Thoracic aorta (tissue), 2 donors: ENCODE results near the gene SMCO3. TPM values are rescaled to one million over a fixed set of nuclear protein-coding genes. Genes with fewer than 3 reads are reported as not detected.
A peak's percentile ranks its signal among the peaks of the same experiment; 100 is the strongest.

Experiments used
- ATAC-seq: fragments of 150-250 bp; one replicate; pipeline ENCODE4 v1.8.0; 2017; ENCODE audit warnings: low read depth; ENCODE audit not compliant: insufficient number of reproducible peaks, low FRiP score
- DNase-seq: peaks from one replicate; pipeline ENCODE4 v3.0.0-alpha.2; 2020; ENCODE audit warnings: low spot score
- H3K27ac ChIP-seq, 2 donors: fragments of 200-600 bp; sonication (generic); 1 replicate in 1 of 2; 2 replicates in 1 of 2; pipeline ENCODE4 v1.5.1; 2016; ENCODE audit warnings: mild to moderate bottlenecking in 2 of 2, moderate library complexity in 2 of 2
- H3K27me3 ChIP-seq: fragments of 200-600 bp; sonication (generic); replicated peaks from 2 replicates; pipeline ENCODE4 v1.6.0; 2016; ENCODE audit warnings: mild to moderate bottlenecking; ENCODE audit not compliant: insufficient read depth
- H3K36me3 ChIP-seq: fragments of 200-600 bp; sonication (generic); one replicate; pipeline ENCODE4 v1.5.1; 2016
- H3K4me1 ChIP-seq, 2 donors: fragments of 200-600 bp; sonication (generic); 1 replicate in 1 of 2; 2 replicates in 1 of 2; pipeline versions ENCODE4 v1.5.1 to v1.6.0; 2016; ENCODE audit warnings: low read depth in 2 of 2, mild to moderate bottlenecking in 1 of 2; ENCODE audit not compliant: control insufficient read depth in 1 of 2
- H3K4me3 ChIP-seq: fragments of 200-600 bp; sonication (generic); 2 replicates; pipeline ENCODE4 v1.5.1; 2016; ENCODE audit warnings: mild to moderate bottlenecking
- H3K9me3 ChIP-seq: fragments of 200-600 bp; sonication (generic); 2 replicates; pipeline ENCODE4 v1.5.1; 2016
- CTCF ChIP-seq: fragments of 200-600 bp; sonication (generic); IDR thresholded peaks from one replicate; pipeline ENCODE4 v1.5.1; 2019; ENCODE audit warnings: antibody characterized with exemption
- total RNA-seq, 2 donors: library from RNA; depleted of rRNA; stranded (reverse); fragments of >200 nt; gene quantifications; one replicate each; pipeline versions ENCODE4 v1.1.0 to v1.2.3, GENCODE V29; 2016

Gene SMCO3
- total RNA-seq, 2 donors from 2014 or later: 0.27 to 0.49 TPM

DNA sequence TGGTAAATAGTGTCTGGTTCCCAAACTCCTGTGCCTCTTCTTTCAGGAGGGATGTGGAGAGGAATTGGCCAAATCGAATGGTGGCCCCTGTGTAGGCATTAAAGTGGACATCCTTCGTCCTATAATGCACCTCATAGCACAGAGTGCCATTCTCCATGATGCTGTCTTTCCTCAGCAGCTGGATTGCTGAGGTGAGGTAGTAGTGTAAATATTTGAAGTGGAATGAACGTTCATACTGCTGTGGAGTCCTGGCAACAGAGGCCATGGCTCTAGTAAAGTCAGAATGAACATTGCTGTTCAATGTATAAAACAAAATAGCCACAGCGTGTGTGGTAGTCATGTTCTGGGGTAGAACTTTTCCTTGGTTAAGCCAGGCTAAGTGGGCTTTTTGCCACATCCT is 26.6 kb upstream of the SMCO3 start:
- H3K36me3 ChIP-seq: no peaks in the 10 kb centered on the region
- ATAC-seq (no peak), DNase-seq (no peak)
- TF ChIP-seq CTCF: no peak
- no peaks in the 10 kb centered on the region for H3K27me3 ChIP-seq
- H3K4me3 ChIP-seq: no peak overlapping the region
- no peaks in the 10 kb centered on the region for H3K9me3 ChIP-seq
- peak overlapping the region; percentile 78 to 80 for H3K27ac ChIP-seq
- H3K4me1 ChIP-seq: peaks cover 23 to 44% of the 10 kb centered on the region in 2 donors

DNA sequence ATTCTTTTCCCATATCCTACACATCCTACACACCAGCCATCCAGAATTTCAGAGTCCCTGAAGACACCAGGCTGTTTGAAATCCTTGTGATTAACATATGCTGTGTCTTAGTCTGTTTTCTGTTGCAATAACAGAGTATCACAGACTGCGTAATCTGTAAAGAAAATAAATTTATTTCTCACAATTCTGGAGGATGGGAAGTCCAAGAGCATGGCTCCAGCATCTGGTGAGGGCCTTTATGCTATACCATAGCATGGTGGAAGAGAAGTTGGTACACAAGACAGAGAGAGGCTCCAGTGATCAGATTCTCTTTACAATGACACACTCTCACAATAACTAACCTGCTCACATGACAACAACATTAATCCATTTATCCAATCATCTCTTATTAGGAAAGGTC is 25.3 kb upstream of the SMCO3 start:
- H3K27ac ChIP-seq: no peak overlapping the region
- no peak overlapping the region for H3K4me3 ChIP-seq
- no peaks in the 10 kb centered on the region for H3K36me3 ChIP-seq
- DNase-seq (no peak), ATAC-seq (no peak)
- peaks cover 23 to 41% of the 10 kb centered on the region in 2 donors for H3K4me1 ChIP-seq
- H3K9me3 ChIP-seq: no peaks in the 10 kb centered on the region
- H3K27me3 ChIP-seq: no peaks in the 10 kb centered on the region
- no peak for TF ChIP-seq CTCF

DNA sequence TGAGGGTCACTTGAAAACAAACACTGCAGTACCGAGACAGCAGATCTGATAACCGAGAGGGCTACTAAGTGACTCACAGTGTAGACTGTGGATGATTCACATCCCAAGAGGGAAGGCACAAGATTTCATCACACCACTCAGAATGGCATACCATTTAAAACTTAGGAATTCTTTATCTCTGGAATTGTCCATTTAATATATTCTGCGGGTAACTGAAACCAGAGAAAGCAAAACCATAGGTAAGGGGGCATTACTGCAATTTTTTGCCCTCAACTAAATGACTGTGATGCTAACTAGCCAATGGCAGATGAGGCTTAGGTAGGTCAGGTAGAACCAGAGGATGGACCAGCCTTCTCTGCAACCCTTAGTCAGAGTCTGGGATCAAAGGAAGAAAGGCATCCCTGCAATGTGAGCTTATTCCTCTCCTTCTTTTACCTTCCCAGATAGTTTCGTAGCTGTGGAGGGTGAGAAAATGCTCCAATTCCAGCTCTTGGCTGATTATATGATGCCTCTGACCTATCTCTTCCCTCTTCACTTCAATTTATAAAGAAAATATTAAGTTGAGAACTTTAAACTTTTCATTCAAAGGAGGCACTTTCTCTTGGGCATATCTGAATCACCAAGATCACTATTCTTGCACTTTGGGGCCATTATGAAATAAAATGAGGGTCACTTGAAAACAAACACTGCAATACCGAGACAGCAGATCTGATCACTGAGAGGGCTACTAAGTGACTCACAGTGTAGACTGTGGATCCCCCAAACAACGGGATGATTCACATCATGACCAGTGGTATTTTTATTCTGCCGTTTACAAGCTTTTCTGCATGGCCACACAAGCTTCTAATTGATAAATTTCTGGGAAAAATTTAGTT is 22.6 kb upstream of the SMCO3 start:
- Histone ChIP-seq H3K4me3 (no peak overlapping the region), H3K4me1 (peaks cover 15 to 17% of the 10 kb centered on the region in 2 donors), H3K9me3 (no peaks in the 10 kb centered on the region), H3K27ac (no peak overlapping the region), H3K36me3 (no peaks in the 10 kb centered on the region), H3K27me3 (no peaks in the 10 kb centered on the region)
- DNase-seq (no peak), ATAC-seq (no peak)
- no peak for TF ChIP-seq CTCF

DNA sequence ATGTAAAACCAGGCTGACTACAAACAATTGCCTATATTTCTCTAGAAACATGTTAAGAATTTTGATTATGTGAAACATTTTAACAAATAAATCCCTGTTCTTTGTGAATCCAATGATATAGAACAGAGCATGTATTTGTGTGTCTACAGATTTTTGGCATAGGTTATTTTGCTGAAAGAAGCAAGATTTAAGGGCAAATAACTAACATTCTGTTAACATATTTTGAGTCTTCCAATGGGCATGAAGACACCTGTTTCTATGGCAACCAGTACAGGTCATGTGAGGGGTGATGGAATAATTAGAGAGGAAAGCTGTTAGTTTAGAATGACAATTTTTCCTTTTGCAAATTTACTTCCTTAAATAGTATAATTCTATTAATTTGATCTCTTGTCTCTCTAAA is 20.5 kb upstream of the SMCO3 start:
- DNase-seq (no peak), ATAC-seq (no peak)
- H3K27me3 ChIP-seq: no peaks in the 10 kb centered on the region
- no peaks in the 10 kb centered on the region for H3K9me3 ChIP-seq
- no peaks in the 10 kb centered on the region for H3K36me3 ChIP-seq
- no peak overlapping the region for H3K4me3 ChIP-seq
- TF ChIP-seq CTCF: no peak
- H3K27ac ChIP-seq: no peak overlapping the region
- peaks cover 0 to 5% of the 10 kb centered on the region in 2 donors for H3K4me1 ChIP-seq

DNA sequence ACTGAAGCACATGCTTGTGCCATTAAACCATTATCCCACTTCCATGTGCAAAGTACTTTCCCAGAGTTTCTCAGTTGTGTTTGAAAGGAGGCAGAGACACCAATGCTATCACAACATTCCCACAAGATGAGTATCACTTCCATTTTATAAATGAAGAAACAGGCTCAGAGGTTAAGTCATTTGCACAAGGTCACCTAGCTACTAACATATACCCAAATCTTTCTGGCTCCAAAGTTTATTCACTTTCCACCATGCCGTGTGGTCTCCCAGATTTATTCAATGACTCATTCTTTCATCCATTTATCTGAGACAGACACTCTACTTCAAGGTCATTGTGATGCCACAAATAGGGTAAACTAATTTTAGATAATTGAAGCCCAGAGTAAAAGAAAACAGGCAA is 20.0 kb upstream of the SMCO3 start:
- ATAC-seq (no peak), DNase-seq (no peak)
- Histone ChIP-seq H3K36me3 (no peaks in the 10 kb centered on the region), H3K27me3 (no peaks in the 10 kb centered on the region), H3K27ac (no peak overlapping the region), H3K4me3 (no peak overlapping the region), H3K4me1 (peaks cover 0 to 5% of the 10 kb centered on the region in 2 donors), H3K9me3 (no peaks in the 10 kb centered on the region)
- TF ChIP-seq CTCF: no peak
